ENCODE data around the gene UGCG. TPM values are rescaled to one million over a fixed set of nuclear protein-coding genes. Genes with fewer than 3 reads are reported as not detected.

The UGCG gene
- total and polyA plus RNA-seq, 10 of the 15 experiments (the other 5 are each of a cell fraction or from before 2014, with no cell fraction given), result 21.7 to 96.6 (median 48.9) TPM

DNA sequence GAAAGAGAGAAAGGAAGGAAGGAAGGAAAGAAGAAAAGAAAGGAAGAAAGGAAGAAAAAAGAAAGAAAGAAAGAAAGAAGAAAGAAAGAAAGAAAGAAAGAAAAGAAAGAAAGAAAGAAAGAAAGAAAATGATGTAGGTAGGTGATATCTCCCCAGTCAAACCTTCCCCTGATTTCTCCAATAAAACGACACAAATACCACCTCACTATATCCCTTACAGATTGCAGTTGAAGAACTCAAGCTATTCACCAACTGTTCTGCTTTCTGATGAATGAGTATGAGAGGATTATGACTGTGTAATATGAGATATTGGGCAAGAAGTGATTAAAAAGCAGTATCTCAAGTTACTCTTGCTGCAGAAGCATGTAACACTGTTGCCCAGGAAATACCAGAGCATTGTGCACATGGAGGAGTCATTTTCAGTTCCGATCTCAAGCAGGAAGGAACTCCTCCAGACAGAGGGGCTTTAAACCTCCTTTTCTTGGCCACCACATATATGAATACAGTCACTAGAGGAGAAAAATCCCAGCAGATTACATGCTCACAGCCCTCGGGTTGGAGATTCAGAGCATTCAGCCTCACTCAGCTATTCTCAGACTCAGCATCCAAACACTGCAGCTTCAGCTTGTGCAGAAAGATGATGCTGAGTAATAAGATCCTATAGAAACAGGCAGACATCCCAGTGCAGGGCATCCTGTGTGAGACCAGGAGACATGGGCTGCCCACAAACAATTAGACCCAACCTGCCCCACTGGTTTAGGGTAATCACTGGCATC is 61.4 kb downstream of the UGCG start (continued):
- TF ChIP-seq E4F1 (IDR thresholded peaks at IDR 0.05; ENCODE audit: borderline replicate concordance, partially characterized antibody), result no peak
- no peak for TF ChIP-seq ZNF217 (IDR thresholded peaks at IDR 0.05)
- no peak for TF ChIP-seq USF1 (IDR thresholded peaks at IDR 0.05; ENCODE audit: borderline replicate concordance, extremely low read length, insufficient read depth, low read depth, low read length)
- TF ChIP-seq, protein P1, sequence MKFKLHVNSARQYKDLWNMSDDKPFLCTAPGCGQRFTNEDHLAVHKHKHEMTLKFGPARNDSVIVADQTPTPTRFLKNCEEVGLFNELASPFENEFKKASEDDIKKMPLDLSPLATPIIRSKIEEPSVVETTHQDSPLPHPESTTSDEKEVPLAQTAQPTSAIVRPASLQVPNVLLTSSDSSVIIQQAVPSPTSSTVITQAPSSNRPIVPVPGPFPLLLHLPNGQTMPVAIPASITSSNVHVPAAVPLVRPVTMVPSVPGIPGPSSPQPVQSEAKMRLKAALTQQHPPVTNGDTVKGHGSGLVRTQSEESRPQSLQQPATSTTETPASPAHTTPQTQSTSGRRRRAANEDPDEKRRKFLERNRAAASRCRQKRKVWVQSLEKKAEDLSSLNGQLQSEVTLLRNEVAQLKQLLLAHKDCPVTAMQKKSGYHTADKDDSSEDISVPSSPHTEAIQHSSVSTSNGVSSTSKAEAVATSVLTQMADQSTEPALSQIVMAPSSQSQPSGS (IDR thresholded peaks at IDR 0.05; ENCODE audit: low read length), result no peak
- no peak for TF ChIP-seq TCF3 (IDR thresholded peaks at IDR 0.05; ENCODE audit: borderline replicate concordance, insufficient read depth, low read depth, low read length)
- no peak for TF ChIP-seq CHD2 (IDR thresholded peaks at IDR 0.05; ENCODE audit: borderline replicate concordance, low read depth, low read length)
- no peak for TF ChIP-seq PRDM15 (CRISPR knock-in tag; IDR thresholded peaks at IDR 0.05)
- TF ChIP-seq SMAD5 (IDR thresholded peaks at IDR 0.05; ENCODE audit: low read depth), result no peak
- TF ChIP-seq, protein P2, sequence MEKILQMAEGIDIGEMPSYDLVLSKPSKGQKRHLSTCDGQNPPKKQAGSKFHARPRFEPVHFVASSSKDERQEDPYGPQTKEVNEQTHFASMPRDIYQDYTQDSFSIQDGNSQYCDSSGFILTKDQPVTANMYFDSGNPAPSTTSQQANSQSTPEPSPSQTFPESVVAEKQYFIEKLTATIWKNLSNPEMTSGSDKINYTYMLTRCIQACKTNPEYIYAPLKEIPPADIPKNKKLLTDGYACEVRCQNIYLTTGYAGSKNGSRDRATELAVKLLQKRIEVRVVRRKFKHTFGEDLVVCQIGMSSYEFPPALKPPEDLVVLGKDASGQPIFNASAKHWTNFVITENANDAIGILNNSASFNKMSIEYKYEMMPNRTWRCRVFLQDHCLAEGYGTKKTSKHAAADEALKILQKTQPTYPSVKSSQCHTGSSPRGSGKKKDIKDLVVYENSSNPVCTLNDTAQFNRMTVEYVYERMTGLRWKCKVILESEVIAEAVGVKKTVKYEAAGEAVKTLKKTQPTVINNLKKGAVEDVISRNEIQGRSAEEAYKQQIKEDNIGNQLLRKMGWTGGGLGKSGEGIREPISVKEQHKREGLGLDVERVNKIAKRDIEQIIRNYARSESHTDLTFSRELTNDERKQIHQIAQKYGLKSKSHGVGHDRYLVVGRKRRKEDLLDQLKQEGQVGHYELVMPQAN (conservative IDR thresholded peaks at IDR 0.05), result no peak
- TF ChIP-seq CHD4 (IDR thresholded peaks at IDR 0.05), result no peak
- no peak for TF ChIP-seq RBBP5 (conservative IDR thresholded peaks at IDR 0.05)
- peak; percentile 26; the same call in 1 of the 2 replicates for TF ChIP-seq DPF2 (IDR thresholded peaks at IDR 0.05)
- peak in 1 of 2 experiments; percentile 76; a peak in 1 of 4 replicates for TF ChIP-seq ETV6 (conservative IDR thresholded peaks at IDR 0.05 in 1 of 2, IDR thresholded peaks at IDR 0.05 in 1 of 2; ENCODE audit: borderline replicate concordance in 1 of 2, low read depth in 1 of 2)
- no peak for TF ChIP-seq JUNB (IDR thresholded peaks at IDR 0.05)
- TF ChIP-seq POLR2AphosphoS2 (IDR thresholded peaks at IDR 0.05; ENCODE audit: low read depth, low read length), result no peak
- TF ChIP-seq CBFB (IDR thresholded peaks at IDR 0.05; ENCODE audit: low read depth), result no peak
- TF ChIP-seq SIX5 (IDR thresholded peaks at IDR 0.05; ENCODE audit: low read depth, low read length, severe bottlenecking), result no peak
- no peak for TF ChIP-seq JUND (IDR thresholded peaks at IDR 0.05; ENCODE audit: low read depth, low read length)

All from GM12878 (cell line).